NCI-H774 (cell line): ENCODE results near the gene MAOB.

ENCODE experiments used
- DNase-seq: peaks from one replicate; lab custom pipeline; 2025; lab: John Stamatoyannopoulos, UW

MAOB gene

DNA sequence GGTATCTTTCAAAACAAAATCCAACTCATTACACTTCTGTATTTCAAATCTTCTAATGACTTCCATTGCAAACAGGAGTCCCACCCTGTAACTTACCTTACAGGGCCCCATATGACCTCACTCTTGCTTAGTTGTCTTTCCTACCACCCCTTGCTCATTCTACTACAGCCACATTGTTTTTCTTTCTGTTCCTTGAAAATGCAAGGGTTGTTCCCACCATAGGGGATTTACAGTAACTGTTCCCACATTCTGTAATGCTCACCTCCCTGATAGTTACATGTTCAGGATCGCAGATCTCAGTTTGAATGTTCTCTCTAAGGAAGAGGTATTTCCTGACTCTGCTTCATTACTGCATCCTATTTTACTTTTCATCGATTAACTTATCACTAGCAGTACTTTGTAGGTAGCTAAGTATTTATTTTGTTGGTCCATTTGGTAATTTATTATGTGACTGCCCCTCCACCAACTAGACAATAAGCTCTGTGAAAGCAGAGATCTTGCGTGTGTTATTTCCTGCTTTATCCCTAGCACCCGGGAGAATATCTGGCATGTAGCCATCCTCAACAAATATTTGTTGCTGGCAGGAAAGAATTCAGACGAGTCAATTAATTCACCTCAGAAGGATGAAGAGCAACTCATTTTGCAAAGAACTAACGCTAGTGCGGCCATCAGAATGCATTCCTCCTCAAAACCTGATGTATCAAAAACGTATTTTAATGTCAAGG lies 21.4 kb downstream of the MAOB start:
- peak; percentile 74 for DNase-seq

DNA sequence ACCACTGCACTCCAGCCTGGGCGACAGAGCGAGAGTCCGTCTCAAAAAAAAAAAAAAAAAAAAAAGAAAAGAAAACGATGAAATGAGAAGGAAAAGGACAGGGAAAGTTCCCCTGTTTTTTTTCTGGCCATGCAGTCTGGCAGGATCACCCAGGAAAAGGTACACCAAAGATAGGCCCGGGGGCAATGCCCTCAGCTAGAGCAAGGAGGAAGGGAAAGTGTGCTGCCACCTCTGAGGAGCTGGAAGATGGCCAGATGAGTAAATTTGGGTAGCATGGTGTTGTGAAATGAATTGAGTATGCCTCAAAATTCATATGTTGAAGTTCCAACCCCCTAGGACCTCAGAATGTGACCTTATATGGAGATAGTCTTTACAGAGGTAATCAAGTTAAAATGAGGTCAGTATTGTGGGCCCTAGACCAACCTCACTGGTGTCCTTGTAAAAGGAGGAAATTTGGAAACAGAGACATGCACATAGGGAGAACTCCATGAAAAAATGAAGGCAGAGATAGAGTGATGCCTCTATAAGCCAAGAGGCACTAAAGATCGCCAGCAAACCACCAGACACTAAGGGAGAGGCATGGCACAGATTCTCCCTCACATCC lies 28.9 kb downstream of the MAOB start:
- no peak for DNase-seq

DNA sequence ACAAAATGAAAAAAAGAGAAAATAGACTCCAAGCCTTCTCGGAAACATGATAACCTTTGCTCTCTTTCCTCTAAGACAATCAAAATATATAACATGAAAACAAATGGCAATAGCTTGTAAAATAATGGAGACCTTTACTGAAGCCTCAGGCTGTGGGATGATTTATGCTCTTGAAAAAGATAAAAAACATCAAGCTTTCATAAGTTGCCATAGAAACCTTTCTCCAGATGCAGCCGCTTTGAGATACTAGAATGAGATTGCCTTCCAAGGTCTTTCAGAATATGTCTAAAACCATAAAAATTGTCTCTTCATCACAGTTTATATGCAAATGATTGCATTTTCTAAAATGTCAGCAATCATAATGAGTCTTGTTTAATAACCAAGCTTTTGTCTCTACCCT lies 31.6 kb downstream of the MAOB start:
- DNase-seq = no peak

DNA sequence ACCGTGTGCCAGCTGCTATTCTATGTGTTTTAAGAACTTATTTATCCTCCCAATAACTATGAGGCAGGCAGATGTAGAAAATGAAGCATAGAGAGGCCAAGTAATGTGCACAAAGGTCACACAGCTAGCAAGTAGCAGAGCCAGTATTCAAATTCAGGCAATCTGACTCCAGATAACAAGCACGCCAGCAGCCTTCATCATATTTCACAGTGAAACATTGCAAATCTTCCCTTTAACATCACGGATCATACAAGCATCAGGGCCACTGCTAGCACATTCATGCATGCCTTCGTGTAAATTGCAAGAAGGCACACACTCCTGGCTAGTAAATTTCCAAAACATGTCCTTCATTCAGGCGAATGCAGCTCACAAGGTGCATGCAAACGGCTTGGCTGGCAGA lies 33.1 kb downstream of the MAOB start:
- no peak for DNase-seq

DNA sequence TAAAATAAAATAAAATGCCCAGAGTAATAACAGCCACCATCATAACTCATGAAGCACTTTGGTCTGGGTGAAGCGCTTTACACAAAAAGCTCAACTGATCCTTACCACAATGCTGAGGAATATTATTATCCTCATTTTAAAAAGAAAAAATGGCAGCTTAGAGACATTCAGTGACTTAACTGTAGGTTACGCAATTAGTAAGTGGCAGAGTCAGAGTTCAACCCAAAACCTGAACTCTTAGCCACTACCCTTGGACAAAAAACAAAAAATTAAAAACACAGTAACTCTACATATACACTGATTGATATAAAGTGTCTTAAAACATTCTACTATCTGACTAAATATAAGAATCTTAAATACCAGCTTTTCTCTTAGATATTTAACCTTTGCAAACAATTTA lies 34.9 kb downstream of the MAOB start:
- no peak for DNase-seq

DNA sequence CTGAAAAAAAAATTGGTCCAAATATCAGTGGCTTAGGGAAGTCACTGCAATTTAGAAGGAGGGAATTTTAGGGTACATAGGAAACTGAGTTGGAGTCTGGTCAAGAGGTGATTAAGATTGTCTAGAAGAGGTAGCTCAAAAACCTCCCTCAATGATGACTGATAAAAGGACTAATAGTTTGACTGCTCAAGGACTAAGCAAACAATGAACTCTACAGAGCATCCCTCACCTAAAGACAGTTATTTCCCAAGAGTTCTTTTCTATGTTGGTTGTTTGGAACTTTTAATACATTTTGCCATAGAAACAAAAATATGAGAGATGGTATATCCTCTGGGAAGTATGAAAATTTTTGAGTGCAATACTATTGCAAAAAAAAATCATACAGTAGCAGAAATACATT lies 35.7 kb downstream of the MAOB start:
- no peak for DNase-seq

DNA sequence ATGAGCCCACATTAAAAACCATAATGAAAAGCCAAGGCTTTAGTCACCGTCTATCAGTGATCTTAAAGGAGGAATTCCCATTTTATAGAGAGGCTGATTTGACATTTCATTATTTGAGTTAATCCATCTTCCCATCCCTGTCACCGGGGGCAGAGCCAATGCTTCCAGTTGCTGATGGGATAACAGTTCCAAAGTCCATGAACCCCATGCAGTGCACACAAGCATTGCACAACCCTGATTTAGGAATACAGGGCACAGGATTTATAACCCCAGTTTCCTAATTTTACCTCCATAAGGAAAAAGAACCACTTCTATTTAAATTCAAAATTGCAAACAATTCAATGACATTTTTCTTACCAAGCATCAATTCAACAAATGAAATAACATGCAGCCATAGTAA lies 36.5 kb downstream of the MAOB start:
- no peak for DNase-seq

DNA sequence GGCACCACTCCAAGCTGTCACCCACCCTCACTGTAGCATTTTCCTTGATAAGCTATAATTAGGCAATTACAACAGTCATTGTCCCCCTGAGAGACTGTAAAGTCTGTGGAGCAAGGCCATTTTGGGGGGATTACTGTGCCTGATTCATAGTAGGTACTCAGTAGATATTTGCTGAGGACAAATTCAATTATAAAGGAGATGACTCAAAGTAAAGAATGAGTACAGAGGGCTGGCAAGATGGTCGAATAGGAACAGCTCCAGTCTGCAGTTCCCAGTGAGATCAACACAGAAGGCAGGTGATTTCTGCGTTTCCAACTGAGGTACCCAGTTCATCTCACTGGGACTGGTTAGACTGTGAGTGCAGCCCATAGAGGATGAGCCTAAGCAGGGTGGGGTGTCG lies 42.0 kb downstream of the MAOB start:
- no peak for DNase-seq

DNA sequence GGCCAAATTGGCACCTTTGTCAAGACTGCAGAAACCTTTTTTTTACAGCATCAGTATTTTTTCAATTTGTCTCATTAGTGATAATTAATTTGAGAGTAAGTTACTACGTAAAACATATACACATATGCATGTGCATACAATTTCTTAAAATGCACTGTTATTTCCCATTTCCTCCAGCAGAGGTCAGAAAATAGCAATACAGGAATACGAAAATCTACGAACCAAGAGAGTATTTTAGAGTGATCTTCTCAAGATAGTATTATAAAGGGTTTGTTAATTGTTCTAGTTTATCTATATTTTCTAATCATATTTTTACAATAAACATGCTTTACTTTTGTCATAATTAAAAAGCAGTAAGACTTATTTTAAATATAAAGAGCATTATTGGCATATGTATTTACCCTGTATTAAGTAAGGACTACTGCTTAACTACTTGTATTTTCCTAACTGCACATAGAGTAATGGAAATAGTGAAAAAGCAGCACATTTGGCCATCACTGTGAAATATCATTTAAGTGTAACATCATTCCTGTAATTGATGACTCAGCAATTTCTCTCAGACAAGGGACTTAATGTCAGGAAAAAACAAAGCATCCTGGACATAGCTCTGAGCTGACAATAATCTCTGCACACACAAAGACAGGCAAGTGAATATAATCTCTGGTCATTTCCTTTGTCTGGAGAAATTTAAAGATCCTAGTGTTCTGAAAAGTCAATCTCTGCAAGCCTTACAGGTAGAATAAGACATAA lies 45.6 kb downstream of the MAOB start:
- peak; percentile 10 for DNase-seq

DNA sequence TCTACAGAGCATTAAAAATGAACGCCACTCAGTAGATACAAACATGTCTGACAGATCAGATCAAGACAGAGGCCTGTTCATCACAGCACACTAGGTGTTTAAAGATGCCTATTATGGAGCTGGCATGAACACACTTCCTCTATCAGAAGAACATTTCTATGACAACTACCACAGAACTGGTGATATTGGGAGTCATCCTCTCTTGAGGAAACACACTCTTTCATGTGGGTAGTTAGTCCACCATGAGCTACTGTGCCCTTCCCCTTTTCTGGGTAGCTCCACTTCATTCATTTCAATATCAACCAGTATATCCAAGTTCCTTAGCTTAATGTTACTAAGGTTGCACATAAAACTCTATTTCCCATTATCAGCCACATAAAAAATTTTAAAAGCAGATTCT lies 46.7 kb downstream of the MAOB start:
- no peak for DNase-seq

DNA sequence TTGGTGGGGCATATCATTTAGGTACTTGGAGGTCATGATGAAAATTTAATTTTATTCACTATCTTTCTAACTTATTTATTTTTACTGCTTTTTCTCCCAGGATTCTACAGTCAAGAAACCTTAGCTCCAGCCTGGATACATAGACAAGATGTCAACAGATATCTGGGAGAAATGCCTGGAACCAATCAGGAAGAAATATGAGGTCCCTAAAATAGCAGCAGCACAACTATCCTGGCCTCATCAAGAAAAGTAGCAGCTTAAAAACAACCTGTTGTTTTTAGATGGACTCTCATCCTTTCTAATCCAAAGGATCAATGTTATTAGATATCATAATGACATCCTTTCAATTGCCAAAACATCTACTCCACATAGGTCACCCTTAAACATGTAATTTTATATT lies 54.5 kb downstream of the MAOB start:
- DNase-seq = no peak

DNA sequence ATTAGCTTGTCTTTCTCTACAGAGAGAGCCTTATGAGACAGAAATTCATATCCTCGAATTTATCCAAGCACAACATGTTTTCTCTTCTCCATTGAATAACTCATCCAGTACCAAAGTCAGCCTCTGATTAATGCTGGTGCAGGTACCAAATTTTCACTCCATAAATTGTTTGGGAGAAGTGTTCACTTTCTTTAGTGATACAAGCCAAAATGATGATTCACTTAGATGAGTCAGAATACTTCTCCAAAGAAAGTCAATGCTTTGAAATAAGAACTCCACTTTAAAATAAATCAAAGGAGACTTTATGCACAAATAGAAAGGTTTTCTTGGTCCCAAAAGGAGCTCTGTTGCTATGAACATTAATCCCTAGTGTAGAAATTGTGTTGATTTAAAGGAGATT lies 60.2 kb downstream of the MAOB start:
- DNase-seq = no peak

DNA sequence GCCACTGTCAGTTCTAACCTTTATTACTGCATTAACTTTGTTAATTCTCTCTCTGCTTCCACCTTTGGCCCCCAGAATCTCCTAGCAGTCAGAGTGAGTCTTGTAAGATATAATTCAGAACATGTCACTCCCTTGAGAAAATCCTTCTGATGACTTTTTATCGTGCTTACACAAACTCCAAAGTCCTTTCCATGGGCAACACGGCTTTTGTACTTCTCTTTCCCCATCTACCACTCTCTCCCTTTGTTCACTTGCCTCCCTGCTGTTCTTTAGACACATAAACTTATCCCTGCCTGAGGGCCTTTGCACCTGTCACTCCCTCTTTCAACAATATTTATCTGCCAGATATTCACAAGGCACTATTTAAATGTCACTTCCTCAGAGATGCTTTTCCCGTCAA lies 64.8 kb downstream of the MAOB start:
- DNase-seq = no peak

DNA sequence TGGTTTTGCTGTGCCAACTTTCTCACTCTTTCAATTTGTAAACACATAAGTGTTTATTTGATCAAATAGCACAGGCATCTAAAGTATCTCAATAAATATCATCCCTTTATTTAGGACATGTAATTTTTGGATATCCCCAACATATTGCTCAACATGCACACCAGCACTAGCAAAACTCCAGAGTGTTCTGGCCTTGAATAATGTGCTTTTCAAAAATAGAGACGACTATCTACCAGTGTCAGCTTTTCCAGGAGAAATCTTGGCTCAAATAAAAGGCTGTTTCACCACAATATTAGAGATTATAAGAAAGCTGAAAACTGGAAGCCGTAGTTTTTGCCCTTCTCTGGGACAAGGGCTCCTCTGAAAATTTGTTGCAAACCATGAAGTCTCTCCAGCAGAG lies 67.0 kb downstream of the MAOB start:
- no peak for DNase-seq

DNA sequence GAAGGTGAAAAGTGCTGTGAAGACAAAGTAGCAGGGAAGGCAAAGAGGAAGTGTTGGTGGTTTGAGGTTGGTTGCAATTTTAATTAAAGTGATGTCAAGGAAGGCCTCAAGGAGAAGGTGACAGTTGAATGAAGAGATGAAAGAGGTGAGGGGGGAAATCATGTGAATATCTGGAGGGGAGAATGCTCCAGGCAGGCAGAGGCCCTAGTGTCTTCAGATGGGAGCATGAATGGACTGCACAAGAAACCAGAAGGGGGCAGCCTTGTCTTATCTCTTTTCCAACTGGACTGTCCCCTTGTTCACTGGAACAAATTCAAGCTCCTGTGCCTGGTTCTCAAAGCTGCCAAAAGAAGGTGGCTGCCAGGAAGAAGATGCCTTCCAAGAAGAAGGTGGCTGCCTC lies 68.4 kb downstream of the MAOB start:
- no peak for DNase-seq

DNA sequence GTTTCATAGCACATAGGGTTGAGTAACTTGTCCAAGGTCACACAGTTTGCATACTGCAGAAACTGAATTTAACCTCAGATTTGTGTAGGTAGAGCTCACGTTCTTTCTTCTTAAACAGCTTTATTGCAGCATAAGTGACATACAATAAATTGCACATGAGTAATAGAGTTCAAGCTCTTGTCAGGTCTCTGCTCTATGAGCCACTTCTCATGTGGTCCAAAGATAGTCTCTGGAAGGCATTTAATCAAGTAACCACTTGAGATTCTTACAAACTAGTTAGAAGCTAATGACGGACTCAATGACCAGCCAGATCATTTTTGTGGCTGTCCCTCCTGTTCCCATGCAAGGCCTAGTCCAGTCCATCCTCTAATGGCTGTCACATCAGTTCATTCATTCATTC lies 68.9 kb downstream of the MAOB start:
- no peak for DNase-seq

DNA sequence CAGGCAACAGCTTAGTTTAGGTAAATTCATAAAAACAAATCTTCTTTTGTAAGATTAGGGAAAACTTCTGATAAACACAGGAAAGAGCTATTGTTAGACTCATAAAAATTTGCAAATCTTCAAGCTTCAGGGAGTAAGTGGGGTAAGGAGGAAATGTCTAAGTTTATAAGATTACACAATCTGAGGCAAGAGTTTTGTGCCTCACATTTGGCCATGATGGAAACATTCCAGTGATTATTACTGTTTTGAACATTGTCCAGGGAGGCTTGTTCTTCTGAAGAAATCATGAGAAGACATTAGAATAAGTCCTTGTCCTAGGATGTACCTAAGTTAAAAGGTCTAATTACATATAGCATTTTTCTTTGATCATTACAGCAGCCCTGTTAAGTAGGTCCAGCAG lies 72.8 kb downstream of the MAOB start:
- no peak for DNase-seq

DNA sequence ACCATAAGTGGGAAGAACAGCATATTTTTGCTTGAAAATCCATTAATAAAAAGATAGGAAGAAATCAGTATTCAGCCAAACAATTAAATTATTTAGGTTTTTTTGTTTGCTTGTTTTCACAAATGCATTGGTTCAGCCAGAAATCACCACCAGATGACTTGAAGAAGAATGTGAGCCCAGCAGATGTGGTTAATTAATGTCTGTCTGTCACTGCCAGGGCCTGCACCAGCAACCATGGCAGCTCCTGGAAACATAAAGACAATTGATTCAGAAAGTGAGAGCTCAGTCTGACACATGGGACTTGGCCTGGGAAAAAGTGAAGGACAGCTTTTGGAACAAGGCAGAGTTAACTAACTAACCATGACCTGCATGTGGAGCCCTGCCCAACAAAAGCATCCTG lies 74.0 kb downstream of the MAOB start:
- no peak for DNase-seq

DNA sequence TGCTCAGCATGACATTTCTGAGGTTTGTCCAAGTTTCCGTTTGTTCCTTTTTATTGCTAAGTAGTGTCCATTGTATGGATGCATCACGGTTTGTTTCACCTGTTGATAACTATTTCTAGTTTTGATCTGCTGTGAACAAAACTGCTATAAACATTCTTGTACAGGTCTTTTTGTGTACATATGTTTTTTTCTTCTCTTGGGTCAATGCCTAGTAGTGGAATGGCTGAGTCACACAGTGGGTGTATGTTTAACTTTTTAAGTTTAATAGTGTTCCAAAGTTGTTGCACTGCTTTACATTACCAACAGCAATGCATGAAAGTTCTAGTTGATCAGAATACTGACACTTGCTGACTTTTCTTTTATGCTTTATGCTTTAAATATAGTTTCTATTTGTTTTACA lies 76.7 kb downstream of the MAOB start:
- DNase-seq = no peak

DNA sequence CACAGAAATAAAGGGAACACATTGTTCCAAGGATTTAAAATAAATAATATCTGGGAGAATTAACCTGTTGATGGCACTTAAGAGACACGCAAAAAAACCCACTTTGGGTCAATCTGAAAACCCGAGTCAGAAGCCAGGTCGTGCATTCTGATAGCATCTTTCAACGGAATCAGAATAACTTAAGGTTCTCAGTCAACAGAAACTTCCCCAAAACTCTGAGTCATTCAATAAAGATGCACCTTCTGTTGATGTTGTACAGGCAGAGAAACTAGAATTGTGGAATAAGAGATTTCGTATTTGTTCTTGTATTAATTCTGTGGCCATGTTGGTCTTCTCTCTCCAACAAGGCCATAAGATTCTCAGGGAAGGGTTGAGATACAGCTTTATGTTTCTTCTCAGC lies 78.2 kb downstream of the MAOB start:
- DNase-seq = no peak

DNA sequence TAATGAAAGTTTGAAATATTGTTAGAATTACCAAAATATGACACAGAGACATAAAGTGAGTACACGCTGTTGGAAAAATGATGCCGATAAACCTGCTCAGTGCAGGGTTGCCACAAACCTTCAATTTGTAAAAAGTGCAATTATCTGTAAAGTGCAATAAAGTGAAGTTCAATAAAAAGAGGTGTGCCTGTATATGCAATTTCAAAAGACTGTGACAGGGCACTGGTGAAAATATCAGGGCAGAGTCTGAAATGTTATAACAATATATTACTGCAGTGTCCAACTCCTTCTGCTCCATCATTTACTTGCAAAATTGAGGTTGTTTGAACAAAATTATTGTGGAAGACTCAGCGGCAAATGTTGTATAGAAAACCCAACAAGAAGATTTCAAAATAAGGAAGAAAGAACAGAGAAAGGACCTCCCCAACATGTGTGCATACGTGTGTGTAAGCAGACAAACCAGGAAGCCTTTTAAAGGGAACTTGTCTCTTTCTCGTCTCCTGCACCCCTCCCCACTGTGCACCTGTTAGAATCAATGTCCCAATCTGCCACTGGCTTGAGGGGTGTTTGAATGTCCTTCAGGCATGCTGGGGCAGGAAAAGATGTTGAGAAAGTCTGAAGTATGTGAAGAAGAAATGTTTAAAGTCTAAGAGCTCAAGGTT lies 96.2 kb downstream of the MAOB start:
- no peak for DNase-seq

DNA sequence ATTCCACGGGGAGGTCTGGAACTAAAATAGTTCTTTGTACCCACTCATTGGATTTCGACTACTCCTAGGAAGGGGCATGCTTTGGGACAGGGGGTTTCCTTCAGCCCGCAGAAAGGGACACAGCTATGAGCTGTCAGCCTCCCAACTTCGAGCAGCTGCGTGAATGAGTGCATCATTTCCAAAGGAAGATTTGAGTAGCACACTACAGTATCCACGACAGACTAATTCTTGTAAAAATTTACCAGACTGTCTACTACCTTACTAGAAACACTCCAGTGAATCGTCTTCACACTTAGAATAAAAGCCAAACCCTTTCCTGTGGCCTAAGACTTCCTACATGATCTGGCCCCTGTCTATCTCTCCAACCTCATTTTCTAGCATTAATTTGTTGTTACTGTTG lies 124.2 kb downstream of the MAOB start:
- DNase-seq = no peak

DNA sequence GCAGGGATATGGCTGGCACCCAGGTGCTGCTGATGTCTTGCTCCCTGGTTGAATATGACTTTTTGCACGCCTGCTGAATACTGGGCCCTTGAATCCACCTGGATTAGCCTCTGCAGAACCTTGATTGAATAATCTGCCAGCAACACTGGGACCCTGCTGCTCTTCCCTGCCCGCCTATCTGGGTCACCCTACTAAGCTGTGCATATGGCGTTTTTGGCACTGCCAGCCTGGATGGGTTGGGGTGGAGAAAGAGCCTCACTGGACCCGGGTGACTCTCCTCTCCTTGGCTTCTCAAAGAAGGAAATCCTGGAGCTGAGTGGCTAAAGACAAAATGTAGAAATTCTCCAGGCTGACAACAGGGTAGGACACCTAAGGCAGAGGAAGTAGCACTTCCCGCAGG lies 126.2 kb downstream of the MAOB start:
- DNase-seq = no peak
